ENCODE data around the gene SH2D3A. TPM values are rescaled to one million over a fixed set of nuclear protein-coding genes. Genes with fewer than 3 reads are reported as not detected.
"Not testable (repeated sequence)": the region's sequence is repeated elsewhere in the genome, so short reads cannot be mapped to it uniquely, and the experiment has no call there.

Gene SH2D3A
- total RNA-seq, 2 experiments from 2014 or later, result 28.2 to 28.5 TPM

GRCh38 chr19:6788896-6789295, 21.7 kb upstream of the SH2D3A start:
- CTCF ChIA-PET, result no interaction called here
- Mint-ChIP-seq H3K36me3 (ENCODE audit: low read depth) (peaks cover 71% of the 10 kb centered on the region), H3K9me3 (ENCODE audit: insufficient read depth) (no peaks in the 10 kb centered on the region), H3K4me3 (no peak overlapping the region), H3K27ac (no peak overlapping the region), H3K4me1 (ENCODE audit: low read depth) (peaks cover 58% of the 10 kb centered on the region), H3K27me3 (ENCODE audit: low read depth) (no peaks in the 10 kb centered on the region)
- POLR2A ChIA-PET, result no interaction called here
- no peak for DNase-seq
- ATAC-seq, result no peak

- Mint-ChIP-seq H3K4me3 (no peak overlapping the region), H3K36me3 (ENCODE audit: low read depth) (peaks cover 60% of the 10 kb centered on the region), H3K4me1 (ENCODE audit: low read depth) (peaks cover 56% of the 10 kb centered on the region), H3K27me3 (ENCODE audit: low read depth) (no peaks in the 10 kb centered on the region), H3K9me3 (ENCODE audit: insufficient read depth) (no peaks in the 10 kb centered on the region), H3K27ac (no peak overlapping the region)
- CTCF ChIA-PET, result no interaction called here
- POLR2A ChIA-PET, result no interaction called here
- no peak for ATAC-seq
- DNase-seq, result no peak
Observed at GRCh38 chr19:6787393-6787792, 20.2 kb upstream of the SH2D3A start.

- H3K27me3 Mint-ChIP-seq (ENCODE audit: low read depth), result no peaks in the 10 kb centered on the region
- ChIA-PET POLR2A (no interaction called here), CTCF (no interaction called here)
- no peak overlapping the region for H3K27ac Mint-ChIP-seq
- peaks cover 53% of the 10 kb centered on the region for H3K4me1 Mint-ChIP-seq (ENCODE audit: low read depth)
- H3K9me3 Mint-ChIP-seq (ENCODE audit: insufficient read depth), result peaks cover 3% of the 10 kb centered on the region
- H3K36me3 Mint-ChIP-seq (ENCODE audit: low read depth), result peaks cover 45% of the 10 kb centered on the region
- ATAC-seq (no peak), DNase-seq (no peak)
- no peak overlapping the region for H3K4me3 Mint-ChIP-seq
Observed at GRCh38 chr19:6779206-6779605, 12.0 kb upstream of the SH2D3A start.

- H3K27me3 Mint-ChIP-seq (ENCODE audit: low read depth), result no peaks in the 10 kb centered on the region
- peaks cover 48% of the 10 kb centered on the region for H3K36me3 Mint-ChIP-seq (ENCODE audit: low read depth)
- DNase-seq, result no peak
- peak overlapping the region; percentile 22 for H3K4me3 Mint-ChIP-seq
- peak overlapping the region; percentile 81 for H3K27ac Mint-ChIP-seq
- no peak for ATAC-seq
- H3K9me3 Mint-ChIP-seq (ENCODE audit: insufficient read depth), result peaks cover 3% of the 10 kb centered on the region
- CTCF ChIA-PET, result interaction anchor here (1.3 kb wide), 1 partner anchor 85 kb away, joined by 3 read pairs; no protein-coding TSS in a partner anchor
- H3K4me1 Mint-ChIP-seq (ENCODE audit: low read depth), result peaks cover 52% of the 10 kb centered on the region
- POLR2A ChIA-PET, result no interaction called here
Observed at GRCh38 chr19:6778386-6778785, 11.2 kb upstream of the SH2D3A start.

GRCh38 chr19:6777434-6777833, 10.2 kb upstream of the SH2D3A start:
- Mint-ChIP-seq H3K4me1 (ENCODE audit: low read depth) (peaks cover 50% of the 10 kb centered on the region), H3K27ac (peak overlapping the region; percentile 50), H3K36me3 (ENCODE audit: low read depth) (peaks cover 46% of the 10 kb centered on the region), H3K27me3 (ENCODE audit: low read depth) (no peaks in the 10 kb centered on the region), H3K4me3 (peak overlapping the region; percentile 21), H3K9me3 (ENCODE audit: insufficient read depth) (peaks cover 3% of the 10 kb centered on the region)
- ATAC-seq (no peak), DNase-seq (no peak)
- CTCF ChIA-PET, result interaction anchor here (1.3 kb wide), 1 partner anchor 86 kb away, joined by 3 read pairs; no protein-coding TSS in a partner anchor
- POLR2A ChIA-PET, result no interaction called here

GRCh38 chr19:6776999-6777398, 9.8 kb upstream of the SH2D3A start:
- H3K4me1 Mint-ChIP-seq (ENCODE audit: low read depth), result peaks cover 54% of the 10 kb centered on the region
- H3K4me3 Mint-ChIP-seq, result no peak overlapping the region
- H3K27ac Mint-ChIP-seq, result peak overlapping the region; percentile 50
- H3K36me3 Mint-ChIP-seq (ENCODE audit: low read depth), result peaks cover 46% of the 10 kb centered on the region
- ChIA-PET CTCF (interaction anchor here (1.3 kb wide), 1 partner anchor 86 kb away, joined by 3 read pairs; no protein-coding TSS in a partner anchor), POLR2A (no interaction called here)
- peaks cover 3% of the 10 kb centered on the region for H3K9me3 Mint-ChIP-seq (ENCODE audit: insufficient read depth)
- DNase-seq, result no peak
- no peak for ATAC-seq
- no peaks in the 10 kb centered on the region for H3K27me3 Mint-ChIP-seq (ENCODE audit: low read depth)

GRCh38 chr19:6776045-6776444, 8.8 kb upstream of the SH2D3A start:
- POLR2A ChIA-PET, result interaction anchor here (1.6 kb wide), 1 partner anchor 25 kb away, joined by 4 read pairs; no protein-coding TSS in a partner anchor

GRCh38 chr19:6774821-6775707, 7.8 kb upstream of the SH2D3A start:
- POLR2A ChIA-PET, result interaction anchor here (0.6 to 1.6 kb wide), 2 partner anchors 26 to 614 kb away, joined by 3 to 4 read pairs; no protein-coding TSS in a partner anchor
- Mint-ChIP-seq H3K9me3 (ENCODE audit: insufficient read depth) (peaks cover 3% of the 10 kb centered on the region), H3K27ac (peak overlapping the region; percentile 70), H3K4me1 (ENCODE audit: low read depth) (peaks cover 59% of the 10 kb centered on the region), H3K36me3 (ENCODE audit: low read depth) (peaks cover 38% of the 10 kb centered on the region), H3K27me3 (ENCODE audit: low read depth) (no peaks in the 10 kb centered on the region), H3K4me3 (peak overlapping the region; percentile 97)
- no peak for ATAC-seq
- CTCF ChIA-PET, result interaction anchor here (0.9 to 5.1 kb wide), 2 partner anchors 39 to 88 kb away, joined by 3 to 31 read pairs; no protein-coding TSS in a partner anchor
- no peak for DNase-seq

More at GRCh38 chr19:6776045-6776444, 8.8 kb upstream of the SH2D3A start:
- ATAC-seq; H3K4me3 Mint-ChIP-seq; H3K27ac Mint-ChIP-seq; H3K27me3 Mint-ChIP-seq (ENCODE audit: low read depth); DNase-seq; CTCF ChIA-PET; H3K9me3 Mint-ChIP-seq (ENCODE audit: insufficient read depth): not testable (repeated sequence)
- H3K4me1 Mint-ChIP-seq (ENCODE audit: low read depth), result peaks cover 53% of the 10 kb centered on the region
- H3K36me3 Mint-ChIP-seq (ENCODE audit: low read depth), result peaks cover 39% of the 10 kb centered on the region

GRCh38 chr19:6773323-6773931, 6.2 kb upstream of the SH2D3A start:
- peak overlapping the region; percentile 97 for H3K4me3 Mint-ChIP-seq
- peaks cover 38% of the 10 kb centered on the region for H3K36me3 Mint-ChIP-seq (ENCODE audit: low read depth)
- ATAC-seq (peak; percentile 55), DNase-seq (peak; percentile 69)
- H3K9me3 Mint-ChIP-seq (ENCODE audit: insufficient read depth), result peaks cover 3% of the 10 kb centered on the region
- H3K27ac Mint-ChIP-seq, result peak overlapping the region; percentile 90
- H3K27me3 Mint-ChIP-seq (ENCODE audit: low read depth), result no peaks in the 10 kb centered on the region
- POLR2A ChIA-PET, result interaction anchor here (0.6 to 2.5 kb wide), 10 partner anchors 8 to 763 kb away, joined by 3 to 19 read pairs (median 6); partner anchors contain the start of gene GPR108
- peaks cover 70% of the 10 kb centered on the region for H3K4me1 Mint-ChIP-seq (ENCODE audit: low read depth)
- CTCF ChIA-PET, result interaction anchor here (0.9 to 6.8 kb wide), 9 partner anchors 28 to 292 kb away, joined by 3 to 49 read pairs (median 7); partner anchors contain the start of gene GPR108

GRCh38 chr19:6772866-6773322, 5.7 kb upstream of the SH2D3A start:
- H3K27ac Mint-ChIP-seq, result peak overlapping the region; percentile 90
- peaks cover 32% of the 10 kb centered on the region for H3K36me3 Mint-ChIP-seq (ENCODE audit: low read depth)
- CTCF ChIA-PET, result interaction anchor here (0.9 to 6.8 kb wide), 12 partner anchors 12 to 292 kb away, joined by 3 to 49 read pairs (median 4); partner anchors contain the start of gene GPR108
- peak overlapping the region; percentile 97 for H3K4me3 Mint-ChIP-seq
- POLR2A ChIA-PET, result interaction anchor here (0.6 to 2.5 kb wide), 13 partner anchors 9 to 764 kb away, joined by 3 to 19 read pairs (median 6); partner anchors contain the start of gene GPR108
- H3K27me3 Mint-ChIP-seq (ENCODE audit: low read depth), result no peaks in the 10 kb centered on the region
- ATAC-seq (no peak), DNase-seq (no peak)
- peaks cover 3% of the 10 kb centered on the region for H3K9me3 Mint-ChIP-seq (ENCODE audit: insufficient read depth)
- H3K4me1 Mint-ChIP-seq (ENCODE audit: low read depth), result peaks cover 70% of the 10 kb centered on the region

GRCh38 chr19:6772028-6772865, 5.0 kb upstream of the SH2D3A start, which contains the start of gene VAV1:
VAV1 (plus strand) TSS chr19:6772708; CDS start chr19:6772808, 100 bp downstream.
- ChIA-PET CTCF (interaction anchor here (0.9 to 6.8 kb wide), 14 partner anchors 11 to 291 kb away, joined by 3 to 49 read pairs (median 4); partner anchors contain the start of genes DENND1C and GPR108), POLR2A (interaction anchor here (0.5 to 2.5 kb wide), 12 partner anchors 9 to 898 kb away, joined by 3 to 19 read pairs (median 6); partner anchors contain the start of gene GPR108)
- H3K9me3 Mint-ChIP-seq (ENCODE audit: insufficient read depth), result peaks cover 3% of the 10 kb centered on the region
- ATAC-seq (peak; percentile 66), DNase-seq (peak; percentile 91)
- H3K4me1 Mint-ChIP-seq (ENCODE audit: low read depth), result peaks cover 69% of the 10 kb centered on the region
- peak within 1 kb of the TSS; percentile 97 for H3K4me3 Mint-ChIP-seq
- peak within 1 kb of the TSS; percentile 90 for H3K27ac Mint-ChIP-seq
- peaks cover 28% of the 10 kb centered on the region for H3K36me3 Mint-ChIP-seq (ENCODE audit: low read depth)
- H3K27me3 Mint-ChIP-seq (ENCODE audit: low read depth), result no peaks in the 10 kb centered on the region
